Left ventricle myocardium inferior (tissue), 1 donor: Measurements from ENCODE around the gene HES3. TPM values are rescaled to one million over a fixed set of nuclear protein-coding genes. Genes with fewer than 3 reads are reported as not detected.
A peak's percentile ranks its signal among the peaks of the same experiment; 100 is the strongest.

ENCODE experiments used
- DNase-seq: peaks from one replicate; pipeline ENCODE4 v3.0.0-alpha.2; 2020
- H3K27ac ChIP-seq: fragments of 200-600 bp; replicated peaks from 2 replicates; pipeline ENCODE4 v1.8.0; 2021
- H3K27me3 ChIP-seq: fragments of 200-600 bp; 2 replicates; pipeline ENCODE4 v1.8.0; 2021; ENCODE audit warnings: low read depth
- H3K36me3 ChIP-seq: fragments of 200-600 bp; 2 replicates; pipeline ENCODE4 v1.8.0; 2021
- H3K4me1 ChIP-seq: fragments of 200-600 bp; 2 replicates; pipeline ENCODE4 v1.8.0; 2021
- H3K4me3 ChIP-seq: fragments of 200-600 bp; 2 replicates; pipeline ENCODE4 v1.8.0; 2021; ENCODE audit warnings: mild to moderate bottlenecking, moderate library complexity
- H3K9me3 ChIP-seq: fragments of 200-600 bp; replicated peaks from 2 replicates; pipeline ENCODE4 v1.8.0; 2021
- CTCF ChIP-seq: fragments of 200-600 bp; IDR thresholded peaks from 2 replicates; pipeline ENCODE4 v1.8.0; 2021; ENCODE audit warnings: antibody characterized with exemption, mild to moderate bottlenecking, borderline replicate concordance
- intact Hi-C: fragments of 100-400 bp; cut with micrococcal nuclease; formaldehyde crosslinking; loops from one replicate; pipeline ENCODE4 v1.11.0; 2022
- total RNA-seq: library from RNA; stranded (reverse); fragmentation: NEBNext Ultra II Directional; extraction: Animal tissue kit (Norgen Biotek cat#: 25700); gene quantifications from one replicate; pipeline ENCODE4 v1.2.1, GENCODE V29; 2021
- donor health status: DM: no; HTN: yes; CAD: no; lungs with severe emphysema.

HES3 gene
- total RNA-seq, 1 donor from 2014 or later, result not detected

GRCh38 chr1:6235296-6235677 lies 8.7 kb upstream of the HES3 start:
- Histone ChIP-seq H3K27me3 (peaks cover 17% of the 10 kb centered on the region), H3K4me3 (peak overlapping the region; percentile 72), H3K36me3 (peaks cover 44% of the 10 kb centered on the region), H3K4me1 (peaks cover 40% of the 10 kb centered on the region), H3K27ac (peak overlapping the region; percentile 90), H3K9me3 (no peaks in the 10 kb centered on the region)
- intact Hi-C loops, result no loop called here
- no peak for DNase-seq
- no peak for TF ChIP-seq CTCF

- Histone ChIP-seq H3K27ac (no peak overlapping the region), H3K4me3 (no peak overlapping the region), H3K4me1 (peaks cover 39% of the 10 kb centered on the region), H3K9me3 (no peaks in the 10 kb centered on the region), H3K36me3 (peaks cover 26% of the 10 kb centered on the region), H3K27me3 (peaks cover 35% of the 10 kb centered on the region)
- DNase-seq, result no peak
- TF ChIP-seq CTCF, result no peak
- intact Hi-C loops, result no loop called here
These were observed 6.9 kb upstream of the HES3 start for GRCh38 chr1:6237093-6237492.

GRCh38 chr1:6239213-6239752 lies 4.7 kb upstream of the HES3 start:
- no peak for DNase-seq
- Histone ChIP-seq H3K27me3 (peaks cover 57% of the 10 kb centered on the region), H3K27ac (no peak overlapping the region), H3K4me3 (no peak overlapping the region), H3K4me1 (peaks cover 30% of the 10 kb centered on the region), H3K36me3 (peaks cover 4% of the 10 kb centered on the region), H3K9me3 (no peaks in the 10 kb centered on the region)
- TF ChIP-seq CTCF, result no peak
- intact Hi-C loops, result no loop called here

- no peak for DNase-seq
- H3K27me3 ChIP-seq, result peaks cover 64% of the 10 kb centered on the region
- H3K4me1 ChIP-seq, result peaks cover 22% of the 10 kb centered on the region
- H3K27ac ChIP-seq, result no peak overlapping the region
- no peaks in the 10 kb centered on the region for H3K36me3 ChIP-seq
- intact Hi-C loops, result no loop called here
- TF ChIP-seq CTCF, result no peak
- no peaks in the 10 kb centered on the region for H3K9me3 ChIP-seq
- H3K4me3 ChIP-seq, result no peak overlapping the region
These were observed 3.8 kb upstream of the HES3 start for GRCh38 chr1:6239950-6240768.

GRCh38 chr1:6241107-6241886 lies 2.7 kb upstream of the HES3 start:
- DNase-seq, result no peak
- intact Hi-C loops, result no loop called here

More at GRCh38 chr1:6241107-6241886, 2.7 kb upstream of the HES3 start:
- Histone ChIP-seq H3K27ac (no peak overlapping the region), H3K9me3 (no peaks in the 10 kb centered on the region), H3K4me3 (peak overlapping the region; percentile 50), H3K27me3 (peaks cover 75% of the 10 kb centered on the region), H3K36me3 (no peaks in the 10 kb centered on the region), H3K4me1 (peaks cover 28% of the 10 kb centered on the region)
- TF ChIP-seq CTCF, result no peak
